GM19099 (cell line): ENCODE results near the gene LOXL1.

Source experiments
- POLR2A ChIP-seq: IDR thresholded peaks from 3 replicates; pipeline ENCODE4 v1.6.1; 2011; ENCODE audit warnings: low read depth; ENCODE audit not compliant: insufficient read length; ENCODE audit errors: extremely low read depth

LOXL1 gene

DNA sequence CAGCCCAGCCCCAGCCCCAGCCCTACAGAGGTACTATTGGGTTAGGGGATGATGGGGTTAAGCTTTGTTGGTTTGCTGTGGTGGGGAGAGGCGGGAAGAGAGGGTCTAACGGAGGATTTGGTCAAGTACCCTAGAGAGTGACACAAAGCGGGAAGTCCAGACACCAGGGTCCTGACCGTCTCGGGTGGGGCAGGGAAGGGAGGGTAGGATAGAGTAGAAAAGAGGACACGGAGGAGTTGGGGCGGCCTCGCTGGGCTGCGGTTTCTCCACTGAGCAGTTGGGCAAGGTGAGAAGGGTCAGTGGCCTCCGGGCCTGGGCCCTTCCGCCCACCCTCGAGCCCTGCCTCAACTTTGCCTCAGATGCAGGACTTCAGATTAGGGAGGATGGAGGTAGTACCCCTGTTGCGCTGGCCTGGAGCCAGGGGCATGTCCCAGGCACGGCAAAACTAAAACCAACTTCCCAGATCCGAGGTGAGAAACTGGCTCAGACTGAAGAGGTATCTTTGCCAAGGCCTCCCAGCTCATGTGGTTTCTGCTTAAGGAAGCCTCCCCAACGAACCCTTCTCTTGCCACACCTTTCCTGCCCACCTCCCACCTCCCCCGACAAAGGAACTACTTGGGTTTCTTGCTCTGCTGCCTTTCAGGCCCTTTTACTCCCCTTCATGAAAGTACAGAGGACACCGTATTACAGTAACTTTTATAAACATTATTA lies 68.8 kb downstream of the LOXL1 start:
- no peak for TF ChIP-seq POLR2A

DNA sequence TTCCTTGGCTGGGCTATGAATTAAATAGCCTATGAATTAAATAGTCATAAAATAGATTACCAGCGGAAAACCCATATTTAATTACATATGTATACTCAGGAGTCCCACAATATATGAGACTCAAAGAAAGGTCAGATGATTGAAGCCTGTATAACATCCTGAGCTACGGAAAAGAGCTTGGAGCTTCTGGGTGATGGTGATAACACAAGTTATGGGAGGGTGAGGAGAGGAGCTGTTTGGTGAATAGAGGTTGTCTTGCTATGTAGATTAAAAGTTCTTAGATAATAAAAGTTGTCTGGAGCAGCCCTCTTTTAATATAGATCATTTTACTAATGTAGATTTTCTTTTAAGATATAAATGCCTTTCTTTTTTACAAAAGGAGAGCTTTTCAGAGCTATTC lies 70.0 kb downstream of the LOXL1 start:
- no peak for TF ChIP-seq POLR2A

DNA sequence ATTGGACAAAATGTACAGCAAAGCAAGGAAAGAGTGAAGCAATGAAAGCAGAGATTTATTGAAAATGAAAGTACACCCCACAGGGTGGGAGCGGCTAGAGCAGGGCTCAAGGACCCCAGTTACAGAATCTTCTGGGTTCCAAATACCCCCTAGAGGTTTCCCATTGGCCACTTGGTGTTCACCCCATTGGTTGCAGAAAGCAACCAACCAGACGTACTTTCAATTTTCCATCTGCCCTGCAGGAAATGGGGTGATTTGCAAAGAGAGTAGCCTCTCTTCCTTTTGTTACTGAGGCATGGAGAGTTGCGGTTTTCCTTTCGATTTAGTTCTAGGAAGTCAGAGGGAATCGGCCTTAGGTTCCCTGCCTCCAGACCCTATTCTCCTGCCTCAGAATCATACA lies 70.7 kb downstream of the LOXL1 start:
- peak; percentile 16 for TF ChIP-seq POLR2A

DNA sequence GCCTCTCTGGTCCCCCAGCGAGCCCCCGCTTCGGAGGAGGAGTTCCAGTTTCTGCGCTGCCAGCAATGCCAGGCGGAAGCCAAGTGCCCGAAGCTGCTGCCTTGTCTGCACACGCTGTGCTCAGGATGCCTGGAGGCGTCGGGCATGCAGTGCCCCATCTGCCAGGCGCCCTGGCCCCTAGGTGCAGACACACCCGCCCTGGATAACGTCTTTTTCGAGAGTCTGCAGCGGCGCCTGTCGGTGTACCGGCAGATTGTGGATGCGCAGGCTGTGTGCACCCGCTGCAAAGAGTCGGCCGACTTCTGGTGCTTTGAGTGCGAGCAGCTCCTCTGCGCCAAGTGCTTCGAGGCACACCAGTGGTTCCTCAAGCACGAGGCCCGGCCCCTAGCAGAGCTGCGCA lies 71.7 kb downstream of the LOXL1 start:
- TF ChIP-seq POLR2A: no peak
